GM21717 (cell line): ENCODE data around the gene DPYSL5.
"Not testable (repeated sequence)": the region's sequence is repeated elsewhere in the genome, so short reads cannot be mapped to it uniquely, and the experiment has no call there.

Source experiments
- ATAC-seq: cut with Tn5 transposase; IDR thresholded peaks from one replicate; pipeline ENCODE4 v1.9.1; 2021; ENCODE audit warnings: mild to moderate bottlenecking, moderate library complexity; ENCODE audit not compliant: unreplicated experiment

Gene DPYSL5

GRCh38 chr2:26922405-26923188, 74.7 kb downstream of the DPYSL5 start:
- ATAC-seq = no peak

DNA sequence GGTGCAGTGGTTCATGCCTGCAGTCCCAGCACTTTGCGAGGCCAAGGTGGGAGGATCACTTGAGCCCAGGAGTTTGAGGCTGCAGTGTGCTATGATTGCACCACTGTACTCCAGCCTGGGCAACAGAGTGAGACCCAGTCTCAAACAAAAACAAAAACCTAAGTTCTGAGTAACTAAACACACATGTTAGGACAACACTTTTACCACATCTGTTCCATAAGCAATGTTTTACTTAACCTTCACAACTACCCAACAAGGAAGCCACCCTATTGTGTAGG, 75.2 kb downstream of the DPYSL5 start:
- ATAC-seq = not testable (repeated sequence)

DNA sequence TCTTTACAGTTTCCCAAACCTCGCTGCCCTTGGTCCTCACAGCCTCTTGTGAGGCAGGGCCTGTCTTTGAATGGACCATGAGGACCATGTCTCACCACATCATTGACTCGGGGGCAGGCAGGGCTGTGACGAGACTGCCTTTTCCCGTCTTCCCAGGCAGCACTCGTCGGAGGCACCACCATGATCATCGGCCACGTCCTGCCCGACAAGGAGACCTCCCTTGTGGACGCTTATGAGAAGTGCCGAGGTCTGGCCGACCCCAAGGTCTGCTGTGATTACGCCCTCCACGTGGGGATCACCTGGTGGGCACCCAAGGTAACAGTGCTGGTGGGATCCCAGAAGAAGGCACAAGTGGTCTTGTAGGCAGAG, 76.8 kb downstream of the DPYSL5 start:
- no peak for ATAC-seq

DNA sequence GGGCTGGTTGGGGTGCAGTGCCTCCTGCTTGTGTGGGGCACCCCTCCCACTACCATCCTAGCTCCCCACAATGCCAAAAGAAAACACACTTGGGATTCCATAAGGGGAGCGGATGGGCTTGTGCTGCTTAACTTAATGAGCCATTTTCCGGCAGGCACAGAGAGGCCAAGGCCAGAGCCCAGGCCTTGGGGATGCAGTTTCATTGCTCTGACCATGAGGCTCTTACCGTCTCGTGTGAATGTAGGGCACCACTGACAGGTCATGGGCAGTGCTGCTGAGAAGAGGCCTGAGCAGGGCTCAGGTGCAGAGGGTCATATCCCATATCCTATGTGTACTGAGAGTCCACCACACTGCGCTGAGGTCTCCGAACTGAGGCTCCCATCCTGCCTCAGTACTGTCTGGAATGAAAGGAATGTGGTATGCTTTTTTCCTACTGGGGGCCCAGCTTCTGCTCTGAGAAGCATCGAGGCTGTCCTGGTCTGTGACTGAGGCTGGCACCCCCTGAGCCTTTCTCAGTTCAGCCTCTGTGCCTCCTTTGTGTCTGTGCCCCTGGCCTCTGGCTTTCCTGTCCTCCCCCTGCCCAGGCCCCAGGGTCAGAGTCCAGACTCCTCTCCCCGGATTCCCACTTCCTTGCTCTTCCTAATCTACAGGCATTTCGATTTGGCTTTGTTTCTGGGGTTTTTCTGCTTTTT, 77.3 kb downstream of the DPYSL5 start:
- ATAC-seq = no peak

DNA sequence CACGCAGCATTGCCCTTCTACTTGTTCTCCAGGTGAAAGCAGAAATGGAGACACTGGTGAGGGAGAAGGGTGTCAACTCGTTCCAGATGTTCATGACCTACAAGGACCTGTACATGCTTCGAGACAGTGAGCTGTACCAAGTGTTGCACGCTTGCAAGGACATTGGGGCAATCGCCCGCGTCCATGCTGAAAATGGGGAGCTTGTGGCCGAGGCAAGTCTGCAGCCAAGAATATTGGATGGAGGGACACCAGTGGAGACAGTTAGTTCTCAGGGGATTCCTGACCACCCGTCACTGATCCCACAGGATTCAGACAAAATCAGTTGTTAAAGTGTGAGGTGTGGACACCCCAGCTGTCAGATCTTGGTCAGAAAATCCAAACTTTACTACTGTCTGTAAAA, 79.3 kb downstream of the DPYSL5 start:
- no peak for ATAC-seq

DNA sequence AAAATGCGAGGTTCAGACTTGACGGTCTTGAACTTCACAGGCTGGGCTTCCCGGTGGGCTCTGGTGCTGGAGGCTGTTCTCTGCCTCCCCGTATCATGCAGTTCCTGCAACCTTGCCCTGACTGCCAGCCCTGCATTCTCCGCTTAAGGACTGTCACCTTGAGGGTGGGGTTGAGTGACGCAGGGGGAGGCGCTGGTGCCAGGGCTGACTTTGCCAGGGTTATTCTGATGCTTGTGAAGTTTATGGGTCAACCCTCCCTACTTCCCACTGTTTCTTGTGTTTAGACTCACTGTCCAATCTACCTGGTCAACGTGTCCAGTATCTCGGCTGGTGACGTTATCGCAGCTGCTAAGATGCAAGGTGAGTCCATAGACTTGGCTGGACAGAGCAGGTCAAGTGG, 85.0 kb downstream of the DPYSL5 start:
- ATAC-seq = no peak

- no peak for ATAC-seq
These were observed 85.8 kb downstream of the DPYSL5 start for GRCh38 chr2:26933431-26934334.

GRCh38 chr2:26934335-26934724, 86.4 kb downstream of the DPYSL5 start:
- ATAC-seq = no peak

GRCh38 chr2:26934985-26935384, 87.1 kb downstream of the DPYSL5 start:
- ATAC-seq = no peak

DNA sequence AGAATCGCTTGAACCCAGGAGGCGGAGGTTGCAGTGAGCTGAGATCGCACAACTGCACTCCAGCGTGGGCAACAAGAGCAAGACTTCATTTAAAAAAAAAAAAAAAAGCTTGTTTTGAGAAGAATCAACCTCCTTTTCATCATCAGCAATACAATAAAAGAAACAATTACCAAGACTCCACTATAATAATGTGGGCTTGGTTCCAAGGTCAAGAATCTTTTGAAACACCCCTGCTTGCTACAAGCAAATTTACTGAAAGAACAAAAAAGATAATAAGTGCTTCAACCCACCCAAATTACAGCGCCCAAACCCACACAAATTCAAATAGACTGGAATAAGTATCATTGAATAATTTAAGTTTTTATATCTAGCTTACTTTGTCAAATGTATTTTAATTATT, 88.9 kb downstream of the DPYSL5 start:
- no peak for ATAC-seq

DNA sequence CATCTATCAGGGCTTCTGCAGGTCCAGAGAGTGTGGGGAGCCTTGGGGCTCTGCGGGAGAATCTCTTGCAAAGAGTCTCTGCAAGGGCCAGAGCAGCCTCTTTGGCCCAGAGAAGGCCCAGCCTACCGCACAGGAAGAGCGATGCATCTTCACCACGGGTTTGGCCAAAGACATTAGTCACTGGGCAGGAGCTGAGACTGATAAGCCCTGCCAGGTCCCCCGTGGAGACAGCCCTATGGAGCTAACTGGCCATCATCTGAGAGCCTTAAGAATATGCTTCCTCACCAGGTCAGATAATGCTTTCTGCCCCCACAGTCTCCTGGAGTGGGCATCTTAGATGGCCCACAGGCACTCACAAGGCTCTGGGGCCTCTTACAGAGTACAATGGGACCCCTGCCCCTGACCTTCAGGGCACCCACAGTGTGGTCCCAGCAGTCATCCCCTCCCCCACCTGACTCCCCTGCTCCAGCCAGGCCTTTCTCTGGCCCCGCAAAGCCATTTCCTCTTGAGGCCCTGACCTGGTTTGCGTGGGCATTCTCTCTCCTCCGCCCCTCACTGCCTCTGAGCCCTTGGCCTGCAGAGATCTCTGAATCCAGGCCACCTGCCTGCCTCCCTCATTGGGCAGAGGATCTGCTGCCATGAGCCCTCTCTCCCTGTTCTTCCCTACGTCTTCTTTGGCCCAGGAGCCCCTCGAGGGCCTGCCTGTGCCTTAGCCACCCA, 90.6 kb downstream of the DPYSL5 start:
- no peak for ATAC-seq

DNA sequence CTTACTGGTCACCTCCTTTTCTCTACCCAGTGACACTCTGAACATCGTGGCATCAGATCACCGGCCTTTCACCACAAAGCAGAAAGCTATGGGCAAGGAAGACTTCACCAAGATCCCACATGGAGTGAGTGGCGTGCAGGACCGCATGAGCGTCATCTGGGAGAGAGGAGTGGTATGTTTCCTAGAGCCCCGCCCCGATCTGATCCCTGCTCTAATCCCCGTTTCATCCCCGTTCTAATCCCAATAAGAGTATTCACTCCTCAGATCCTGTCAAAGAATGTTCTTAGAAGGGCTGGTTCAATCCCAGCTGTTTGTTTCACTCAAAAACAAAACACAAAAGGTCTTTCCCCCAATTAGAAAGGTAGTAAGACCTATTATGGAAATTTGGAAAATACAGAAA, 92.1 kb downstream of the DPYSL5 start:
- no peak for ATAC-seq

GRCh38 chr2:26941486-26941885, 93.6 kb downstream of the DPYSL5 start:
- no peak for ATAC-seq

DNA sequence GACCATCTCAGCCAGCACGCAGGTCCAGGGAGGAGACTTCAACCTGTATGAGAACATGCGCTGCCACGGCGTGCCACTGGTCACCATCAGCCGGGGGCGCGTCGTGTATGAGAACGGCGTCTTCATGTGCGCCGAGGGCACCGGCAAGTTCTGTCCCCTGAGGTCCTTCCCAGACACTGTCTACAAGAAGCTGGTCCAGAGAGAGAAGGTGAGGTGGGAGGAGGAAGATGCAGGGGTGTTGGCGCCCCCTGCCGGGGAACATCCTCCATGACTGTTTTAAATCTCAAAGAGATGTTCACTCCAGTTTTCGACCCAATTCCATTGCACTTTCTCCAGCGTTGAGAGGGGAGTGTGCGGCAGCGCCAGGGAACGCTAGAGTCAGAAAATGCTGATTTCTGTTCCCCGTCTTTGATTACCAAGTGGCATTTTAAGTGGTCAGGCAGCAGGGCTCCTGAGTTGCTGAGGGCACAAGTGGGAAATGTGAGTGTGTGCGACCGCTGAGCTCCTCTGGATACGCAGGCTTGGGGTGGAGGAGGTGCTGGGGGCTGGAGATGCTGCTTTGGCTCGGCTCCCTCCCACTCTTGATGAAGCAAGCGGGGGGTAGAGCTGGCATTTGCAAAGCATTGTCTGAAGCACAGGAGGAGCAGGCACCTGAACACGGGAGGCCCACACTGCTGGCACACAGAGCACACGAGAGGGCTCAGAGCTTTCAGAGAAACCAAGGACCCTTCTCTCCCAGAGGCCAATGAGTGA, 94.8 kb downstream of the DPYSL5 start:
- no peak for ATAC-seq

DNA sequence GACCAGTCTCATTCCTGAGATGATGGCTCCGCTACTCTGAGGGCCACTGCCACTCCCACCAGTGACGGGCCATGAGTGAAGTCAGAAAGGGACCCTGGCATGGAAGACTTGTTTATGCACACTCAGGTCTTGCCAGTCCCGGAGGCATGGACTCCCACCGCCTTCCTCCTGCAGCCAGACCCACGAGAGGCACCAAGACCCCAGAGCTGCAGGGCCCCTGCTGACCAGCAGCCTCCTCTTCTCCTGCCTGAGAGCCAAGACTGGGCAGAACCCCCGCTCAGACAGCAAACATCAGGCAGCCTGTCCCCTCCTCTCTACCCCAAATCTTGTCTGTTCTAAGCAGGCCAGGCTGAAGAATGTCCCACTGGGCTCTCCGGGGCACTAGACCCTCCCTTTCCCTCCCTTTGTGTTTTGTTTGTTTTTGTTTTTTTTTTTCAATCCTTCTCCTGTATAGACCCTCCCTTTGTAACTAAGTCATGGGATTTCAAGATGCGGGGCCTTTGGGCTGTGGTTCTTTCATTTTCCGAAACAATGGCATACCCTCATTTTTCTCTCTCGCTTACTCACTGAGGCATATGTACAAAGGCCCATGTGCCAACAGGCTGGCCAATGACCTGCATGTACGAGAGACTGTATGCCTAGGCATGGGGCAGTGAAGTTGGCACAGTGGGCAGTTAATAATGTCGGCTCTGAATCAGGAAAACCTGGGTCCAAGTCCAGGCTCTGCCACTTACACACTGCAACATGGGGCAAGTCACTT, 98.2 kb downstream of the DPYSL5 start:
- no peak for ATAC-seq

DNA sequence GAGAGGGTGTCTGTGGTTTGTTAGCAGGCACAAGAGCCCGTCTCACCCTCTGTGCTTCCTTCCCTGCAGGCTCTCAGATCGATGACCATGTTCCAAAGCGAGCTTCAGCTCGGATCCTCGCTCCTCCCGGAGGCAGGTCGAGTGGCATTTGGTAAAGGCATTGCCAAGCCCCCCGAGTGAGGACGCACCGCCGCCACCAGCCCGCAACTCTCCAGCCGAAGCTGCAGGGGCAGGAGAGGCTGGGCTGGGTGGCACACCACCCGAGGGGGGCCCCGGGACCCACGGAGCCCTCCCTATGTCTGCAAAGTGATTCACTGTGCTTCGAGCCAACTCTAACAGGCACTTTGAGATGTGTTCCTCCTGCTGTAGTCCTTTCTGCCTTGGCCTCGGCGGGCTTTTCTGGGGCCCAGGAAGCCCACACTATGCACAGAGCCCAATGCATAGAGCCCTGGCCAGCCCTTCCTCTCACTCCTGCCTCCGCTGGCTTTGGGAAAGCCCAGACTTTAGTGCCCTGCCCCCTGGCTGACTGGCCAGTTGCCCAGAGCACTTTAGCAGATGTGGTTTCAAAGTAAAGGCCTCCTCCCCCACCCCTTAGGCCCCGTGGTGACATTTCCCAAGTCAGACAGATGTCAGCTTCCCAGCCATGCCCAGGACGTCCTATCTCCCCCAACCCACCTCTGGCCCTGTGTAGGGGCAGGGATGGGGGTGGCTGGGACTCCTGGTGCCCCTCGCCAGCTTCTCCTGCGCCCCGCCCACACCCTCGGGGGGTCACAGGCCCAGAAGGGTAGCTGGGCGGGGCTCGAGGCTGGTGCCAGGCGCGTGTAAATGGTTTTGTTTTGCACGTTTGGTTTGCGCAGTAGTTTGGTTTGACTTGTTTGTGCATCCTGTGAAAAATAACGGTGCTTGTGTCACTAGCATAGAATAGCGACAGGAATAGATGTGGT, 99.2 kb downstream of the DPYSL5 start:
- no peak for ATAC-seq

GRCh38 chr2:26948800-26949199, 100.9 kb downstream of the DPYSL5 start:
- ATAC-seq = no peak

- no peak for ATAC-seq
These were observed 102.3 kb downstream of the DPYSL5 start for GRCh38 chr2:26950246-26950645.

- no peak for ATAC-seq
These were observed 103.3 kb downstream of the DPYSL5 start for GRCh38 chr2:26951236-26951635.
